ENCODE results near the gene STAT5A.
"Not testable (repeated sequence)": the region's sequence is repeated elsewhere in the genome, so short reads cannot be mapped to it uniquely, and the experiment has no call there.

Gene STAT5A

DNA sequence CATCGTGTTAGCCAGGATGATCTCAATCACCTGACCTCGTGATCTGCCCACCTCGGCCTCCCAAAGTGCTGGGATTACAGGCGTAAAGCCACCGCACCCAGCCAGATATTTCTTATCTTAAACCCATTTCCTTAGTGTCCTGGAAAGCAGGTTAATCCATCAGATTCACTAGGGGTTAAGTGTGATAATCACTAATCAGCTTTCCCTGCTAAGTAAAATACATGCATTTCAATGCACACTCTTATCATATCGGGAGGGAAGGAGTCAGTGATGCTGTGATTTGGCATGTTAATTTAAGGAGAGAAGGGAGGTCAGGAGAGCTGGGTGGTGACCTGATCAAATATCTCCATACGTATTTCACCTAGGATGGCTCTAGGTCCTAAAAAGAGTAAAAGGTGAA is 70.8 kb downstream of the STAT5A start:
- DNase-seq (ENCODE audit: low read depth in 4 of 4, low spot score in 1 of 4): no peak

DNA sequence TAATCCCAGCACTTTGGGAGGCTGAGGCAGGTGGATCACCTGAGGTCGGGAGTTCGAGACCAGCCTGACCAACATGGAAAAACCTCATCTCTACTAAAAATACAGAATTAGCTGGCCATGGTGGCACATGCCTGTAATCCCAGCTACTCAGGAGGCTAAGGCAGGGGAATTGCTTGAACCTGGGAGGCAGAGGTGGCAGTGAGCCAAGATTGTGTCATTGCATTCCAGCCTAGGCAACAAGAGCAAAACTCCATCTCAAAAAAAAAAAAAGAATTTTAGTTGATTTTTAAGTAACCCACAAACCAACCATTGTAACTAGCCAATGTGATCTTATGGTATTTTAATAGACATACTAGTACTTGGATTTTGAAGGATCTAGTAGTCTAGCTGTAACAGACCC is 72.1 kb downstream of the STAT5A start:
- not testable (repeated sequence) for DNase-seq (ENCODE audit: low read depth in 4 of 4, low spot score in 1 of 4)

All from stimulated activated CD4-positive, alpha-beta T cell treated with anti-CD3 and anti-CD28 coated beads, Interleukin-1b, Interleukin-23, amount 100 ng/mL, for 24 hours (primary cell).